KOPT-K1 (cell line): ENCODE data around the gene CDH5.
"Not testable (repeated sequence)": the region's sequence is repeated elsewhere in the genome, so short reads cannot be mapped to it uniquely, and the experiment has no call there.

Experiments used
- H3K27ac ChIP-seq: fragments of 200-600 bp; sonication (generic); 2 replicates; pipeline ENCODE4 v1.5.1; 2016; ENCODE audit warnings: antibody characterized with exemption, mild to moderate bottlenecking, low read depth, low read length; ENCODE audit not compliant: poor library complexity, severe bottlenecking
- H3K36me3 ChIP-seq: fragments of 200-600 bp; sonication (generic); 2 replicates; pipeline ENCODE4 v1.5.1; 2017; ENCODE audit warnings: antibody characterized with exemption, mild to moderate bottlenecking, low read length, moderate library complexity; ENCODE audit not compliant: insufficient read depth
- H3K9me3 ChIP-seq: fragments of 200-600 bp; sonication (generic); 2 replicates; pipeline ENCODE4 v1.5.1; 2017; ENCODE audit warnings: antibody characterized with exemption, low read length, mild to moderate bottlenecking; ENCODE audit not compliant: insufficient read depth, poor library complexity, severe bottlenecking

Gene CDH5, protein sequence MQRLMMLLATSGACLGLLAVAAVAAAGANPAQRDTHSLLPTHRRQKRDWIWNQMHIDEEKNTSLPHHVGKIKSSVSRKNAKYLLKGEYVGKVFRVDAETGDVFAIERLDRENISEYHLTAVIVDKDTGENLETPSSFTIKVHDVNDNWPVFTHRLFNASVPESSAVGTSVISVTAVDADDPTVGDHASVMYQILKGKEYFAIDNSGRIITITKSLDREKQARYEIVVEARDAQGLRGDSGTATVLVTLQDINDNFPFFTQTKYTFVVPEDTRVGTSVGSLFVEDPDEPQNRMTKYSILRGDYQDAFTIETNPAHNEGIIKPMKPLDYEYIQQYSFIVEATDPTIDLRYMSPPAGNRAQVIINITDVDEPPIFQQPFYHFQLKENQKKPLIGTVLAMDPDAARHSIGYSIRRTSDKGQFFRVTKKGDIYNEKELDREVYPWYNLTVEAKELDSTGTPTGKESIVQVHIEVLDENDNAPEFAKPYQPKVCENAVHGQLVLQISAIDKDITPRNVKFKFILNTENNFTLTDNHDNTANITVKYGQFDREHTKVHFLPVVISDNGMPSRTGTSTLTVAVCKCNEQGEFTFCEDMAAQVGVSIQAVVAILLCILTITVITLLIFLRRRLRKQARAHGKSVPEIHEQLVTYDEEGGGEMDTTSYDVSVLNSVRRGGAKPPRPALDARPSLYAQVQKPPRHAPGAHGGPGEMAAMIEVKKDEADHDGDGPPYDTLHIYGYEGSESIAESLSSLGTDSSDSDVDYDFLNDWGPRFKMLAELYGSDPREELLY

DNA sequence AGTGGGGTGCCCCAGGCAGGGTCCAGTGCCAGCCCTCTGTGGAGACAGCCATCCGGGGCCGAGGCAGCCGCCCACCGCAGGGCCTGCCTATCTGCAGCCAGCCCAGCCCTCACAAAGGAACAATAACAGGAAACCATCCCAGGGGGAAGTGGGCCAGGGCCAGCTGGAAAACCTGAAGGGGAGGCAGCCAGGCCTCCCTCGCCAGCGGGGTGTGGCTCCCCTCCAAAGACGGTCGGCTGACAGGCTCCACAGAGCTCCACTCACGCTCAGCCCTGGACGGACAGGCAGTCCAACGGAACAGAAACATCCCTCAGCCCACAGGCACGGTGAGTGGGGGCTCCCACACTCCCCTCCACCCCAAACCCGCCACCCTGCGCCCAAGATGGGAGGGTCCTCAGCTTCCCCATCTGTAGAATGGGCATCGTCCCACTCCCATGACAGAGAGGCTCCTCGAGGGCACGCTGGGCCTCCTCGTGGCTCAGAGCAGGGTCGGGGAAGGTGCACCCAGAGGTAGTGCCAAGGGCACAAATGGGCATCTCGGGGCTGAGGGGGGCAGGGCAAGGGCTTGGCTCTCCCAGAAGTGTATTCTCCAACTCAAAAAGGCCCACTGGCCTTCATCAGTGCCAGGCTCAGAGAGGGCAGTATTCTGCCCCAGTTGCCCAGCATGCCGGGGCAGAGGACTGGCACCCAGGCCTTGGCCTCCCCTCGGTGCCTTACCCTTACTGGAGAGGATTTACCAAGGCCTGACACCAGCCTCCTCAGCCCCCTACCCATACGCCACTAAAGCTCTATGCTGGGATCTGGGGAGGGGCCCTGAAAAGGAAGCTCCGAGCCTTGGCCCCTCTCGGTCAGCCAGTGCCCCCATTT lies at the start of gene CDH5:
CDH5 (plus strand) TSS at position 259 of the 867 bp plus-strand sequence. CDS start 12,647 bp downstream, outside the sequence.
- Histone ChIP-seq H3K9me3 (no peaks in the 10 kb centered on the region), H3K36me3 (no peaks in the 10 kb centered on the region), H3K27ac (no peak within 1 kb of the TSS)

DNA sequence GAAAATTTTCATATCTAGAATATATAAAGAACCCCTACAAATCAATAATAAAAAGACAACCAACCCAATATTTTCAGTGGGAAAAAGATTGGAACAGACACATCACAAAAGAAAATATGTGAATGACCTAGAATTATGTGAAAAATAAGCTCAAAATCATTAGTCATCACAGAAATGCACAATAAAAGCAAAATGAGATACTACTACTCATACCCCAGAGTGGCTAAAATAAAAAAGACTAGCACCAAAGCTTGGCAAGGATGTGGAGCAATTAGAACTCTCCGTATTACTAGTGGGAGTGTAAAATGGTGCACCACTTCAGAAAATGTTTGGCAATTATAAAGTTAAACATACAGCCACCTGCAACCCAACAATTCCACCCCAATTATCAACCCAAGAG lies 48.0 kb upstream of the CDH5 start:
- Histone ChIP-seq H3K36me3 (no peaks in the 10 kb centered on the region), H3K27ac (no peak overlapping the region), H3K9me3 (no peaks in the 10 kb centered on the region)

DNA sequence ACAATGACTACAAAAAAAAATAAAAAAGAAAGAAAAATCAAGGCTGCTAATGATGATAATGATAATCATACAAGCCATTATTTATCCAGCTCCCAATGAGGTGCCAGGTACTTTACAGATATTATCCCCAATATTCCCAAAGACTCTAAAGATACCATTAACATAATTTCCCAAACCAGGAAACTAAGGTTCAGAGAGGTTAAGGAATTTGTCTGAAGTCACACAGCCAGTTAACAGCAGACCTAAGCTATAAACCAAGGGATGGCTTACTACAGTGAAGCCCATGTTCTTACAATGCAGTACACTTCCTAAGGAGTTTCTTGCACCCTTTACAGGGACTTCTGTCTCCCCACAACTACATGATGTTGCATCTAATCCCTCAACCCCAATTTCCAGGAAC lies 45.7 kb upstream of the CDH5 start:
- Histone ChIP-seq H3K36me3 (no peaks in the 10 kb centered on the region), H3K27ac (no peak overlapping the region), H3K9me3 (no peaks in the 10 kb centered on the region)

DNA sequence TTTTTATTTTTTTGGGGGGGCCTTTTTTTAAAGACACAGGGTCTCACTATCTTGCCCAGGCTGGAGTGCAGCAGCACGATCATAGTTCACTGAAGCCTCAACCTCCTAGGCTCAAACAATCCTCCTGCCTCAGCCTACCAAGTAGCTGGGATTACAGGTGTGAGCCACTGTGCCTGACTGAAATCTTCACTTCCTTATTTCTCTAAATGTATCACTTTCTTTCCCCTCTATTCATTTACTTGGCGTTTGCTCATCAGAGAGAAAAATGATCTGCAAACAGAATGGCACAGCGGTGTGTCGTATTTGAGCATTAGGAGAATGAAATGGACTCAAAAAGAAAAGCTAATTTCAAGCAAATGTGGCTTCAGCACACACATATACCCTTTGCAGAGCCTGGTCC lies 44.3 kb upstream of the CDH5 start:
- H3K27ac ChIP-seq = no peak overlapping the region
- H3K36me3 ChIP-seq = no peaks in the 10 kb centered on the region
- no peaks in the 10 kb centered on the region for H3K9me3 ChIP-seq

DNA sequence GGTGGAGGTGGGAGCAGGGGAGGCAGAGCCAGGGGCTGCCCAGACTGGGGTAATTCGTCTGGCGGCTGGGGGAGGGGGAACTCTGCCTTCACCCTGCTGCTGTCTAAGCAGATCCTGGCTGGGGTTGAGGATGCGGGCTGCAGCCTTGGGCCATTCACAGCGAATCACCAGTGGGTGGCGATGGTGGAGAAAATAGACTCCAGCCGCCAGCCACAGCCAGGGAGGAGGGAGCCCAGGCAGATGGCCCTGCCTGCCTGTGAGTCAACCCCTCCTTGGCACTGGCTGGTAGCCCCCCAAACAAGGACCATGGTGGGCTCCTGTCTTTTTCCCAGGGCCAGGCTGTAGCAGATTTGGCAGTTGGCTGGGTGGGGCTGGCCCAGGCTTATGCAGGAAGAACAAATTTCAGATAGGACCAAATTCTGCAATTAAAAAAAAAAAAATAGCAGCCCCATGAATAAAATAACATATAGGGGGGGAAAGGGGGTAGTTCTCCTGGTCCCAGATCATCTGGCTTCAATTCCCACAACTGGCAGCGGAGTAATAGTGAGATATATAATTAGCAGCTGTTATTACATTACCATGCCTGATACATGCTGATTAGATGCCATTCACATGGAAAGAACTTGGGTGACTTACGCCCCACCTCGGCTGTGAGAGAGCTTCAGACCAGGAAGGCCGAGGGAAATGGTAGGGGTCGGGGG lies 41.5 kb upstream of the CDH5 start:
- no peaks in the 10 kb centered on the region for H3K36me3 ChIP-seq
- no peaks in the 10 kb centered on the region for H3K9me3 ChIP-seq
- H3K27ac ChIP-seq = no peak overlapping the region

DNA sequence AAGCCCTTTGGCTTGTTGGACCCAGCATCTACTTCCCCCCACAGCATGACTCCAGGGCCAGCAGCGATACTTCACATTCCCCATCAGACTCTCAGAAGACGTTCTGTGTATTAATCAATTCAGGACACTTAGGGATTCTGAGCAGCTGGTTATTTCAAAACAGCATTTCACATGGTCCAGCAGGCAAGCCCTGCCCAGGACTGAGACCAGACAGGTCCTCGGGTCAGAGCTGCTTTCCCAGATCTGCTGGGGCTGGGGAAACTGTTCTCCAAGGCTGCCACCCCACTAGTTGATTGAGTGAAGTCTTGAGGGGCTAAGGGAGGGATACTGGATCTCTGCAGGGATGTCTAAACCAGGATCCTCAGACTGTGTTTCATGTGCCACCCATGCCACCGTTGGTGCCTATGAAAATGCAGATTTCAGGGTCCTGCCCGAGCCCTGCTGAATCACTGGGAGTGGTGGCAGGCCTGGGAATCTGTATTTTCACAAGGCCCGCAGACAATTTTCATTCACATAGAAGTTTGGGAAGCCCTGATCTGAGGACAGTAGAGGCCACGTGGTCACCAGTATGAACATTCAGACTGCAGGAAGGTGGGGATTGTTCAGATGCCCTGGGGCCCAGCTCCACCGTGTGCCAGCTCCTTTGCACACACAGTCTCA lies 40.6 kb upstream of the CDH5 start:
- no peaks in the 10 kb centered on the region for H3K9me3 ChIP-seq
- H3K27ac ChIP-seq = no peak overlapping the region
- H3K36me3 ChIP-seq = no peaks in the 10 kb centered on the region

DNA sequence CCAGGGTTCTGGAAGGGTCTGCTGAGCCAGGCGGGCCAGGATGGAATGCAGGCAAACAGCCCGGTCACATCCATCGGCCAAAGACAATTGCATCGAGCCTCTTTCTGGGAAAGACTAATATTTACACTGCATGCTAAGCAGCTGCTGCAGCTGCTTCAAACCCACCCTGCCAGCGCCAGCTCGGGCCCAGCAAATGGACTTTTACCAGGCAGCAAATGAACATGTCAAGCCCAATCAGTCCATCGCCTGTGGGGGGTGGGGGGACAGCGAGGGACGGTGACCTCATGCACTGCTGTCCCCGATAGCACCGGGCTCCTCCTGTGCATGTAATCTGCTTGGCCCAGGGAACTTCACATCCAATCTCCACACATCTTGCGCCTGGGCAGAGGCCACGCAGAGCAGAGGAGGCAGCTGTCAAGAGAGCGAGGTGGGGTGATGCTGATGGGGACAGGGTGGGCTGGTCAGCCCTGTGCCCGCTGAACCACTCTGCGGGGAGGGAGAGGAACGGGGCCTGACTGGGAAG lies 39.4 kb upstream of the CDH5 start:
- H3K9me3 ChIP-seq = no peaks in the 10 kb centered on the region
- no peak overlapping the region for H3K27ac ChIP-seq
- no peaks in the 10 kb centered on the region for H3K36me3 ChIP-seq

DNA sequence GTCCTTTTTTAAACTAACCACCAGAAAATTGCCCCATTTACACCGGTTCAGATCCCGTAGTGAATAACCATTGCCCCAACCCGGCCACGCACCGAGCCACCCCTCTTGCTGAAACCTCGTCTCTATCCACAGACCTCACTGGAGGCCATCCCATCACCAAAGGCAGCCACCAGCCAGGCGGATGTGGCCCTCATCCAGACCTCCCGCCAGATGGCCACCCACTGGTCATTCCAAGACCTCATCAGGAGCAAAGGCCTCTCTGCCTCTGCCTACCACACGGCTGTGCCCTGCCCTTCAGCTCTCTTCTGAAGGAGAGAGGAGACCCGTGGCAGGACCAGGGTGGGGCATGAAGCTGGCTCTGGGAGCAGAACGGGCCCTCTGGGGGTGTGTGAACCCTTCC lies 38.2 kb upstream of the CDH5 start:
- Histone ChIP-seq H3K36me3 (no peaks in the 10 kb centered on the region), H3K9me3 (no peaks in the 10 kb centered on the region), H3K27ac (no peak overlapping the region)

DNA sequence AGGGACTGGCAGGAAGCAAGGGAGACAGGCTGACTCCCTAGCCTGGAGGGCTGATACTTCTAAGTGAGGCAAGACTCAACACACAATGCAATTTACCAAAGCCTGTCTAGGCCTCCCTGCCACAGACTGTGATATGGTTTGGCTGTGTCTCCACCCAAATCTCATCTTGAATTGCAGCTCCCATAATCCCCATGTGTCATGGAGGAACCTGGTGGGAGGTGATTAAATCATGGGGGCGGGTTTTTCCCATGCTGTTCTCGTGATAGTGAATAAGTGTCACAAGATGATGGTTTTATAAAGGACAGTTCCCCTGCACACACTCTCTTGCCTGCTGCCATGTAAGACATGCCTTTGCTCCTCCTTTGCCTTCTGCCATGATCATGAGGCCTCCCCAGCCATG lies 35.0 kb upstream of the CDH5 start:
- not testable (repeated sequence) for H3K27ac ChIP-seq, H3K36me3 ChIP-seq, H3K9me3 ChIP-seq

DNA sequence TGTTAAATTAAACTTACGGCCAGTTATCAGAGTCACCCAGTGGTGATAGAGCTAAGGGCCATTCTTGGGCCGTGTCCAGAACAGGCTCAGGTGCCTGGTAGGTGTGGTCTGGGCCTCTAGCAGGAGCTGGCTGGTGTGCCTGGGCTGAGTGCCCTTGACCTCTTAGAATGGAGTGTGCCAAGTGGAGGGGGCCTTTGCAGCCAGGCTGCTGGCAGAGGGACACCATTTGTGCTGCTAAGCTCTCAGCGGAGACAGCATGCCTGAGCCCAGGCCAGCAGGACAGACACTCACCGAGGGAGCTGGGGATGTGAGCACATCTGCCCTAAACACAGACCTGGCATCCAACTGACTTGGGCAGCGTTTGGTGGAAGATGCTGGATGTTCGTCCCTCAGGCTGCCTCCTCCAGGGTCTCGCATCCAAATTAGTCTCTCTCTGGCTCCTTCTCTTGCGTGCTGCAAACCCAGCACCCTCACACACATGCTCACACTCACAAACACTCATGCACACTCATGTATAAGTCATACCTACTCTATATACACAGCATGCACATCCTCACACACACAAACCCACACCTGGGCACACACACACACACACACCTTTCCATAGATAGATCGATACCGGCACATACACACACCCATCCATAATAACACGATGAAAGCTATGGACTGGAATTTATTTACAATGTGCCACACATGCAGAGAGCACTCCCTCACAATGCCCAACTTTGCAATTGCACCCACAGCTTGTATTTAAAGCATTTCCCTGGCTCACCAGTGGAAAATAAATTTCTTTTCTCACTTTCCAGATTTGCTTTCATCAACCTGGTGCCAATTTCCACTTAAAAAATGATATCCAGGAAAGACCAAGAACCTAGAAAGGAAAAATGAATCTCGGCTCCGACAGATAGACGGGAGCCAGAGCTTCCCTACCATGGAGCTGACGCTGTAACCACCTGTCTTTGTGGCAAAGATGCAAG lies 33.6 kb upstream of the CDH5 start:
- Histone ChIP-seq H3K36me3 (no peaks in the 10 kb centered on the region), H3K27ac (no peak overlapping the region), H3K9me3 (no peaks in the 10 kb centered on the region)

DNA sequence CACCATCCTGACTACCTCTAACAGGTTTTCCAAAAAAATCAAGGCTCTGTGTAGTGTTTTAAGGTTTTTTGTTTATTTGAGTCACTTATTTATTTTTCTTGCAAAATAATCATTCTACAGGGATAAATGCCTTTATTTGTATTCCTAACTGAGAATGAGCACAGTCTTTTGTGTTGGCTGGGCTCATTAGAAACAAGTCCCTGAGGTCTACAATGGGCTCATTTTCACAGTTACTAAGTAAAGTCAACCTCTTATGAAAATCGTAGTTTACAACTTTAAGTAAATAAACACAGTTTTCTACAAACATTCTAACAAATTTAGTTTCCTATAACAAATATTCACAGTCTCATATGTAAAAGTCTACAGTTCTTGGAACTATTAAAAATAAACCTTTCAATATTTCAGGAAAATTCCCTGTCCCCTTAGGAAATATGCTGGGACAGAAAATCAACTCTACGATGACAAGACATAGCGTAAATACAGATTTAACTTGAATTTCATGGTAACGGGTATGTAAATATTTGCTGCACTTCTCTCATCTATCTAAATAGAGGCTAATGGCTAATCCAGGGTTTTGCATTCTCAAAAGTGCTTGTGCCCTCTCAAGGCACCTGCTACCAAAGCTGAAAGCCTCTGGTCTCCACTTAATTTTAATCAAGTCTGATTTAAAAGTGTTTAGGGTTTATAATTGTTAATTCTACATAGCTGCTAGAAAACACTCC lies 31.5 kb upstream of the CDH5 start:
- Histone ChIP-seq H3K9me3 (no peaks in the 10 kb centered on the region), H3K27ac (no peak overlapping the region), H3K36me3 (no peaks in the 10 kb centered on the region)

DNA sequence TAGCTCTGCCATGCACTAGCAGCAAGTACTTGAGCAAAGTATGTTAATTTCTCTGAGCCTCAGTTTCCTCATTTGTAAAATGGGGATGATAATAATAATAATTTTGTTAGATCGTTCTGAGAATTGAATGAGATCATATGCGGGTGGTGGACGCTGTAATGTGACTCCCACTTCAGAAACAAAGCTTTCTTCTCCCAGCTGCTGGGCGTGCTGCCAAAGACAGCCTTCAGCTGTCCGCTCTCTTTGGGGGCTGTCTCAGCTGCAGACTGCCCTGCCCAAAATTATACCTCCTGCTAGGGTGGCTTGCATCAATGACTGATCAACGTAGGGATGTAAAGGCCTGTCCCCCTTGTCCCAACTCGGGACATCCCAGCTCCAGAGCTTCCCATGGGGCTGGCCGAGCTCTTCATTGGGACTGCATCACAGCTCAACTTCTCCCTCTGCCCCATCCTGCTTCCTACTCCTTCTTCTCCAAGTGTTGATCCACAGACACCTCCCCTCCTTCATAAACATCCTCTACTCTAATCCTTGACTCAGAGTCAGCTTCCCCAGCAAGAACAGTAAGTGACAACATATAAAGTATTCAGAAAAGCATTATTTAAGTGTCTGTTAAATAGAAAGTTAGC lies 30.7 kb upstream of the CDH5 start:
- H3K36me3 ChIP-seq = no peaks in the 10 kb centered on the region
- no peaks in the 10 kb centered on the region for H3K9me3 ChIP-seq
- no peak overlapping the region for H3K27ac ChIP-seq
